K562 (cell line): ENCODE results near the gene AMZ1. TPM values are rescaled to one million over a fixed set of nuclear protein-coding genes. Genes with fewer than 3 reads are reported as not detected.

Experiments used
- CCAR2 ChIP-seq: fragments of 200-400 bp; formaldehyde crosslinking; IDR thresholded peaks from 2 replicates; pipeline ENCODE4 v1.6.1; 2017; ENCODE audit warnings: mild to moderate bottlenecking, low read depth, low read length
- CHD2 ChIP-seq: IDR thresholded peaks from 2 replicates; pipeline ENCODE4 v1.6.1; 2011; ENCODE audit warnings: low read depth, low read length
- CREBBP ChIP-seq: IDR thresholded peaks from one replicate; pipeline ENCODE4 v1.6.1; 2012; ENCODE audit warnings: low read depth, mild to moderate bottlenecking, control low read depth, inconsistent platforms, low read length
- HNRNPL ChIP-seq: fragments of 200-400 bp; formaldehyde crosslinking; IDR thresholded peaks from 2 replicates; pipeline ENCODE4 v1.6.1; 2017; ENCODE audit warnings: low read depth, mild to moderate bottlenecking, low read length
- IFI16 ChIP-seq: fragments of 250-450 bp; sonication (Bioruptor Pico); IDR thresholded peaks from 2 replicates; pipeline ENCODE4 v2.1.2; 2022; ENCODE audit warnings: mild to moderate bottlenecking, inconsistent platforms
- ILF3 ChIP-seq: fragments of 450-650 bp; IDR thresholded peaks from 2 replicates; pipeline ENCODE4 v1.6.1; 2018; ENCODE audit warnings: antibody characterized with exemption, mild to moderate bottlenecking, moderate library complexity, borderline replicate concordance
- MTA2 ChIP-seq: fragments of 450-650 bp; IDR thresholded peaks from 2 replicates; pipeline ENCODE4 v1.6.1; 2016; ENCODE audit warnings: low read depth
- NR0B1 ChIP-seq: fragments of 450-650 bp; IDR thresholded peaks from one replicate; pipeline ENCODE4 v1.6.1; 2018; ENCODE audit warnings: mild to moderate bottlenecking, moderate library complexity; ENCODE audit not compliant: partially characterized antibody
- PML ChIP-seq: IDR thresholded peaks from 2 replicates; pipeline ENCODE4 v1.6.1; 2012; ENCODE audit warnings: low read length, inconsistent platforms
- POLR2H ChIP-seq: IDR thresholded peaks from 2 replicates; pipeline ENCODE4 v1.6.1; 2016; ENCODE audit warnings: missing genetic modification characterization, low read depth, mild to moderate bottlenecking, control low read depth, missing compliant biosample characterization, moderate library complexity
- RB1 ChIP-seq: fragments of 450-650 bp; IDR thresholded peaks from 2 replicates; pipeline ENCODE4 v1.6.1; 2017; ENCODE audit warnings: low read depth, mild to moderate bottlenecking
- RUNX1 ChIP-seq: sonication (generic); IDR thresholded peaks from 2 replicates; pipeline ENCODE4 v1.6.1; 2016; ENCODE audit warnings: antibody characterized with exemption, low read depth
- SRSF7 ChIP-seq: fragments of 200-400 bp; formaldehyde crosslinking; optimal IDR thresholded peaks from 2 replicates; pipeline ENCODE3; 2017; ENCODE audit warnings: mild to moderate bottlenecking, low read depth, low read length
- STAT5A ChIP-seq: IDR thresholded peaks from 2 replicates; pipeline ENCODE4 v1.6.1; 2012; ENCODE audit warnings: low read length, inconsistent platforms, borderline replicate concordance
- TCF7 ChIP-seq: sonication (generic); IDR thresholded peaks from 2 replicates; pipeline ENCODE4 v1.6.1; 2016; ENCODE audit warnings: antibody characterized with exemption, borderline replicate concordance
- TSHZ1 ChIP-seq: fragments of 250-450 bp; sonication (Bioruptor Pico); IDR thresholded peaks from 2 replicates; pipeline ENCODE4 v1.4.0; 2020; ENCODE audit warnings: mild to moderate bottlenecking, moderate library complexity
- ZBTB17 ChIP-seq: fragments of 450-650 bp; formaldehyde crosslinking; IDR thresholded peaks from 2 replicates; pipeline ENCODE4 v1.4.0; 2020; ENCODE audit warnings: mild to moderate bottlenecking
- ZNF57 ChIP-seq: fragments of 450-650 bp; formaldehyde crosslinking; IDR thresholded peaks from 2 replicates; pipeline ENCODE4 v1.4.0; 2020; ENCODE audit warnings: mild to moderate bottlenecking, moderate library complexity
- polyA plus RNA-seq, 8 experiments: library from polyadenylated mRNA; depleted of rRNA in 4 of 8; stranded (reverse) in 5 of 8; unstranded in 3 of 8; fragments of >200 nt; fragmentation: Nextera tagmentation in 2 of 8; fragmentation: Illumina TruSeq in 1 of 8; extraction: Ambion mirVana in 2 of 8; extraction: Trizol in 1 of 8; gene quantifications; 2 replicates each; pipeline versions ENCODE4 v1.2.1 to v1.2.3, GENCODE V29; 2011 to 2014; ENCODE audit warnings: inconsistent platforms in 1 of 8, missing spikeins in 1 of 8
- total RNA-seq, 7 experiments: library from RNA; depleted of rRNA in 6 of 7; stranded (reverse); fragments of >200 nt in 6 of 7; fragmentation: Illumina TruSeq in 2 of 7; extraction: Trizol in 2 of 7; gene quantifications; 2 replicates each; pipeline versions ENCODE4 v1.2.1 to v1.2.3, GENCODE V29; 2011 to 2021; ENCODE audit warnings: low replicate concordance in 1 of 7
- TF ChIP-seq, protein P1 (sequence below), 2 experiments: fragments of 450-650 bp in 1 of 2; IDR thresholded peaks; 2 replicates each; pipeline ENCODE4 v1.6.1; 2011 to 2017; ENCODE audit warnings: low read depth in 2 of 2, antibody characterized with exemption in 1 of 2, borderline replicate concordance in 1 of 2, low read length in 1 of 2, mild to moderate bottlenecking in 1 of 2, mixed read lengths in 1 of 2; ENCODE audit not compliant: control insufficient read depth in 1 of 2

The AMZ1 gene
- total and polyA plus RNA-seq, 9 of the 15 experiments (the other 6 are each of a cell fraction or from before 2014, with no cell fraction given) = not detected

DNA sequence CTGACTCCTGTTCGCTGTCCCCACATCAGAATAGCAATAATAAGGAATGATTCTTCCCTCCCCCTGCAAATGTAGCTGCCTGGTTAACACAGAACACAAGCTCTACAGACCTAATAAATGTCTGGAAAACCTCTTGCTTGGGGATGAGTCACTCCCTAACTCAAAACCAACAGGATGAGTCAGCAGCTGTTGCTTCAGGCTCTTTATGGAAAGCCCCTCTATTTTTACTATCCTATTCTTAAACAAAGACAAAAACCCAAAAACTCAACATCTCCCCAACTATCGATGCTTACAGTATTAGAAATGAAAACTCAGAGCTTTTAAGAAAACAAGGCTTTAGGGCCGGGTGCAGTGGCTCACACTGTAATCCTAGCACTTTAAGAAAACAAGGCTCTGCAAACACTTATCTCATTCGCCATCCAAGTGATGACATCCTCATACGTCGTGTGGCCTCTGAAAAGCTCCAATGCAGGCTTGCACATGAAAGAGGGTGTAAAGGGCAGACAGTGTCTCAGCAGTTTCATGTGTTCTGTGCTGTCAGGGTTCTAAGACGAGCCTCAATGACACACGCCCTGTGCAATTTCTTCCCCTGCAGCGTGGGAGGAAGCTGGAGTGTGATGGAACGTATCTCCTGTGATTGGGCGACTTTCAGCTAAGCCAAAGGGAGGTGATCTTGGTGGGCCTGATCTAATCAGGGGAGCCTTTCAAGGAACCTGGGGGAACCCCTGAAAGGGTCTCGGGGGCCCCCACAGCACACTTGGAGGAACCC, 70.1 kb downstream of the AMZ1 start (continued):
- TF ChIP-seq TSHZ1 (CRISPR knock-in tag) = no peak
- TF ChIP-seq NR0B1 = no peak
- no peak for TF ChIP-seq ZBTB17 (CRISPR knock-in tag)
- no peak for TF ChIP-seq HNRNPL
- no peak for TF ChIP-seq STAT5A
- TF ChIP-seq RUNX1 = 0 out of 2 replicates have a peak, but pooled peaks have one; percentile 21
- TF ChIP-seq CREBBP = no peak
- TF ChIP-seq CHD2 = no peak
- no peak for TF ChIP-seq ILF3
- TF ChIP-seq RB1 = no peak
- no peak for TF ChIP-seq POLR2H (tag)
- TF ChIP-seq IFI16 (CRISPR knock-in tag) = no peak
- no peak for TF ChIP-seq SRSF7
- TF ChIP-seq MTA2 = peak; percentile 37; the same call in 1 of the 2 replicates
- no peak for TF ChIP-seq ZNF57 (CRISPR knock-in tag)
- TF ChIP-seq CCAR2 = no peak
- TF ChIP-seq PML = peak; percentile 54; the same call in 1 of the 2 replicates
- TF ChIP-seq TCF7 = peak; percentile 69; the same call in 1 of the 2 replicates
- TF ChIP-seq, protein P1, sequence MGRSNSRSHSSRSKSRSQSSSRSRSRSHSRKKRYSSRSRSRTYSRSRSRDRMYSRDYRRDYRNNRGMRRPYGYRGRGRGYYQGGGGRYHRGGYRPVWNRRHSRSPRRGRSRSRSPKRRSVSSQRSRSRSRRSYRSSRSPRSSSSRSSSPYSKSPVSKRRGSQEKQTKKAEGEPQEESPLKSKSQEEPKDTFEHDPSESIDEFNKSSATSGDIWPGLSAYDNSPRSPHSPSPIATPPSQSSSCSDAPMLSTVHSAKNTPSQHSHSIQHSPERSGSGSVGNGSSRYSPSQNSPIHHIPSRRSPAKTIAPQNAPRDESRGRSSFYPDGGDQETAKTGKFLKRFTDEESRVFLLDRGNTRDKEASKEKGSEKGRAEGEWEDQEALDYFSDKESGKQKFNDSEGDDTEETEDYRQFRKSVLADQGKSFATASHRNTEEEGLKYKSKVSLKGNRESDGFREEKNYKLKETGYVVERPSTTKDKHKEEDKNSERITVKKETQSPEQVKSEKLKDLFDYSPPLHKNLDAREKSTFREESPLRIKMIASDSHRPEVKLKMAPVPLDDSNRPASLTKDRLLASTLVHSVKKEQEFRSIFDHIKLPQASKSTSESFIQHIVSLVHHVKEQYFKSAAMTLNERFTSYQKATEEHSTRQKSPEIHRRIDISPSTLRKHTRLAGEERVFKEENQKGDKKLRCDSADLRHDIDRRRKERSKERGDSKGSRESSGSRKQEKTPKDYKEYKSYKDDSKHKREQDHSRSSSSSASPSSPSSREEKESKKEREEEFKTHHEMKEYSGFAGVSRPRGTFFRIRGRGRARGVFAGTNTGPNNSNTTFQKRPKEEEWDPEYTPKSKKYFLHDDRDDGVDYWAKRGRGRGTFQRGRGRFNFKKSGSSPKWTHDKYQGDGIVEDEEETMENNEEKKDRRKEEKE (IDR thresholded peaks at IDR 0.05; ENCODE audit: borderline replicate concordance in 1 of 2, control insufficient read depth in 1 of 2, low read depth in 2 of 2, low read length in 1 of 2) = no peak
